Activated CD4-positive, alpha-beta T cell treated with anti-CD3 and anti-CD28 coated beads for 48 hours (primary cell): ENCODE data around the gene AKAP6.

Experiments used
- DNase-seq: peaks from one replicate; pipeline ENCODE4 v3.0.0-alpha.2; 2020

AKAP6 gene

GRCh38 chr14:32629236-32629635 is 300.1 kb downstream of the AKAP6 start:
- DNase-seq: no peak

GRCh38 chr14:32630701-32631100 is 301.6 kb downstream of the AKAP6 start:
- no peak for DNase-seq

- DNase-seq: no peak
Measured at GRCh38 chr14:32633224-32633859, 304.2 kb downstream of the AKAP6 start.

GRCh38 chr14:32633930-32634329 is 304.8 kb downstream of the AKAP6 start:
- DNase-seq: no peak

- DNase-seq: no peak
Measured at GRCh38 chr14:32635061-32635719, 306.1 kb downstream of the AKAP6 start.

GRCh38 chr14:32637582-32637981 is 308.5 kb downstream of the AKAP6 start:
- no peak for DNase-seq

GRCh38 chr14:32639208-32639607 is 310.1 kb downstream of the AKAP6 start:
- no peak for DNase-seq

- no peak for DNase-seq
Measured at GRCh38 chr14:32645551-32645950, 316.5 kb downstream of the AKAP6 start.

GRCh38 chr14:32648434-32648833 is 319.3 kb downstream of the AKAP6 start:
- no peak for DNase-seq

- DNase-seq: no peak
Measured at GRCh38 chr14:32650030-32650429, 320.9 kb downstream of the AKAP6 start.

GRCh38 chr14:32650665-32651064 is 321.6 kb downstream of the AKAP6 start:
- DNase-seq: no peak

- no peak for DNase-seq
Measured at GRCh38 chr14:32654106-32654505, 325.0 kb downstream of the AKAP6 start.

GRCh38 chr14:32656601-32657000 is 327.5 kb downstream of the AKAP6 start:
- no peak for DNase-seq

- no peak for DNase-seq
Measured at GRCh38 chr14:32657081-32657480, 328.0 kb downstream of the AKAP6 start.

- DNase-seq: no peak
Measured at GRCh38 chr14:32661216-32661615, 332.1 kb downstream of the AKAP6 start.

- no peak for DNase-seq
Measured at GRCh38 chr14:32662211-32662610, 333.1 kb downstream of the AKAP6 start.

GRCh38 chr14:32666308-32666707 is 337.2 kb downstream of the AKAP6 start:
- no peak for DNase-seq

- no peak for DNase-seq
Measured at GRCh38 chr14:32667287-32667686, 338.2 kb downstream of the AKAP6 start.

- no peak for DNase-seq
Measured at GRCh38 chr14:32667791-32668190, 338.7 kb downstream of the AKAP6 start.

- DNase-seq: no peak
Measured at GRCh38 chr14:32669391-32669790, 340.3 kb downstream of the AKAP6 start.

- DNase-seq: no peak
Measured at GRCh38 chr14:32675433-32675832, 346.3 kb downstream of the AKAP6 start.

- DNase-seq: no peak
Measured at GRCh38 chr14:32677129-32677780, 348.2 kb downstream of the AKAP6 start.

GRCh38 chr14:32678088-32678487 is 349.0 kb downstream of the AKAP6 start:
- no peak for DNase-seq

GRCh38 chr14:32679927-32680612 is 351.0 kb downstream of the AKAP6 start:
- no peak for DNase-seq
